ENCODE data around the gene HOXC9. TPM values are rescaled to one million over a fixed set of nuclear protein-coding genes. Genes with fewer than 3 reads are reported as not detected.
A peak's percentile ranks its signal among the peaks of the same experiment; 100 is the strongest.

The HOXC9 gene
- total and polyA plus RNA-seq, 2 of the 8 experiments (the other 6 are each of a cell fraction or from before 2014, with no cell fraction given) = not detected

- peaks cover 99 to 100% (median 100%) of the 10 kb centered on the region in 4 experiments for H3K27me3 ChIP-seq (replicated peaks in 1 of 4; ENCODE audit: control insufficient read depth in 3 of 4, extremely low read depth in 1 of 4, insufficient read depth in 3 of 4, low read length in 3 of 4)
- no peak overlapping the region for H3K4me3 ChIP-seq (ENCODE audit: extremely low read depth in 1 of 4, insufficient read depth in 2 of 4, low read depth in 3 of 4, low read length in 4 of 4)
- H4K8ac ChIP-seq (ENCODE audit: extremely low read depth, insufficient read depth, low read length) = no peak overlapping the region
- H2BK15ac ChIP-seq (ENCODE audit: low read length) = no peak overlapping the region
- H2BK12ac ChIP-seq (ENCODE audit: low read depth, low read length) = no peak overlapping the region
- no peak overlapping the region for H3K4ac ChIP-seq (replicated peaks; ENCODE audit: insufficient read length, low read depth, low read length)
- H4K20me1 ChIP-seq (replicated peaks in 1 of 2; ENCODE audit: control insufficient read depth in 1 of 2, insufficient read depth in 2 of 2, low read length in 2 of 2) = peaks cover 15 to 35% of the 10 kb centered on the region in 2 experiments
- no peak overlapping the region for H3K14ac ChIP-seq (ENCODE audit: insufficient read length)
- H3K23me2 ChIP-seq (ENCODE audit: low read depth, low read length) = peaks cover 1% of the 10 kb centered on the region; the same call in 1 of the 2 replicates
- H3K27ac ChIP-seq (ENCODE audit: low read depth, low read length) = no peak overlapping the region
- no peak overlapping the region for H3K9ac ChIP-seq (replicated peaks in 1 of 4; ENCODE audit: extremely low read depth in 1 of 4, low read depth in 3 of 4, low read length in 3 of 4)
- peaks cover 0 to 12% (median 4%) of the 10 kb centered on the region in 4 experiments; a peak in 5 of 7 replicates for H3K4me1 ChIP-seq (replicated peaks in 1 of 4; ENCODE audit: control insufficient read depth in 3 of 4, insufficient read depth in 4 of 4, low read length in 3 of 4)
- no peak overlapping the region for H4K5ac ChIP-seq (ENCODE audit: insufficient read length, low read depth, low read length)
- H2BK5ac ChIP-seq (ENCODE audit: low read depth, low read length) = no peak overlapping the region
- DNase-seq (ENCODE audit: low read depth in 1 of 2, low spot score in 2 of 2) (no peak), FAIRE-seq (no peak)
- no peaks in the 10 kb centered on the region for H3K79me2 ChIP-seq (ENCODE audit: control insufficient read depth in 1 of 2, insufficient read depth in 2 of 2, low read length in 2 of 2)
- no peak for TF ChIP-seq TBP (IDR thresholded peaks at IDR 0.05; ENCODE audit: low read depth, low read length)
- no peak for TF ChIP-seq TEAD4 (IDR thresholded peaks at IDR 0.05; ENCODE audit: low read depth, low read length)
- TF ChIP-seq EZH2 (IDR thresholded peaks at IDR 0.05; ENCODE audit: low read depth, low read length, severe bottlenecking) = peak; percentile 20
- TF ChIP-seq SUZ12 (IDR thresholded peaks at IDR 0.05; ENCODE audit: low read length) = peak; percentile 76
- TF ChIP-seq RNF2 (IDR thresholded peaks at IDR 0.05; ENCODE audit: borderline replicate concordance, low read depth, low read length, missing control alignments, poor library complexity, severe bottlenecking) = peak; percentile 47
- no peak for TF ChIP-seq KDM1A (IDR thresholded peaks at IDR 0.05; ENCODE audit: borderline replicate concordance, low read length)
- TF ChIP-seq ZNF274 (IDR thresholded peaks at IDR 0.05; ENCODE audit: borderline replicate concordance, extremely low read depth, low read length) = no peak
- TF ChIP-seq CBX5 (IDR thresholded peaks at IDR 0.05; ENCODE audit: low read depth, low read length) = no peak
- H3K79me1 ChIP-seq (ENCODE audit: low read depth, low read length) = no peaks in the 10 kb centered on the region
- no peak overlapping the region for H3K4me2 ChIP-seq (ENCODE audit: insufficient read depth in 1 of 2, low read depth in 2 of 2, low read length in 2 of 2)
- no peak overlapping the region for H3K18ac ChIP-seq (ENCODE audit: extremely low read depth, low read length)
- WGBS, 2 experiments (ENCODE audit: extremely low coverage in 1 of 2, insufficient coverage in 1 of 2, insufficient read length in 1 of 2, insufficient replicate concordance in 2 of 2, low coverage in 1 of 2, low lambda C conversion rate in 2 of 2, missing lambda C conversion rate in 1 of 2) = 32% methylated on average over 4 of the region's 4 CpGs; no CpG with 5 or more reads in 1 of the 2 experiments
- no peak overlapping the region for H2AFZ ChIP-seq (ENCODE audit: low read length)
- peaks cover 0 to 3% (median 0%) of the 10 kb centered on the region in 4 experiments; a peak in 2 of 8 replicates for H3K36me3 ChIP-seq (ENCODE audit: control insufficient read depth in 2 of 4, insufficient read depth in 4 of 4, low read length in 3 of 4)
- no peak overlapping the region for H2AK5ac ChIP-seq (ENCODE audit: low read depth, low read length)
- H3K23ac ChIP-seq (ENCODE audit: insufficient read length) = no peak overlapping the region
- POLR2A ChIA-PET (ENCODE audit: partially characterized antibody) = interaction anchor here (1.1 kb wide), 2 partner anchors 15 to 44 kb away, joined by 3 read pairs; no protein-coding TSS in a partner anchor
- CTCF ChIA-PET (ENCODE audit: partially characterized antibody) = interaction anchor here (0.6 to 2.4 kb wide), 7 partner anchors 10 to 218 kb away, joined by 3 to 6 read pairs (median 3); partner anchors contain the start of genes CISTR and HOXC10
- no peak overlapping the region for H3K56ac ChIP-seq (replicated peaks; ENCODE audit: insufficient read length, low read depth, low read length)
- no peak overlapping the region for H2BK20ac ChIP-seq (ENCODE audit: low read length)
- no peak overlapping the region for H4K91ac ChIP-seq (replicated peaks; ENCODE audit: insufficient read length, low read length)
- H3K9me3 ChIP-seq (ENCODE audit: insufficient read depth in 2 of 2, low read depth in 1 of 2, low read length in 1 of 2) = 0 out of 4 replicates have a peak, but pooled peaks cover 0 to 2% of the 10 kb centered on the region in 2 experiments
- H2BK120ac ChIP-seq (replicated peaks; ENCODE audit: low read depth, low read length) = no peak overlapping the region
Measured at GRCh38 chr12:53970451-53970850, 29.5 kb upstream of the HOXC9 start.
